ENCODE measurements around the gene C1QB. TPM values are rescaled to one million over a fixed set of nuclear protein-coding genes. Genes with fewer than 3 reads are reported as not detected.

The C1QB gene
- total and polyA plus RNA-seq, 2 experiments from 2014 or later = not detected

DNA sequence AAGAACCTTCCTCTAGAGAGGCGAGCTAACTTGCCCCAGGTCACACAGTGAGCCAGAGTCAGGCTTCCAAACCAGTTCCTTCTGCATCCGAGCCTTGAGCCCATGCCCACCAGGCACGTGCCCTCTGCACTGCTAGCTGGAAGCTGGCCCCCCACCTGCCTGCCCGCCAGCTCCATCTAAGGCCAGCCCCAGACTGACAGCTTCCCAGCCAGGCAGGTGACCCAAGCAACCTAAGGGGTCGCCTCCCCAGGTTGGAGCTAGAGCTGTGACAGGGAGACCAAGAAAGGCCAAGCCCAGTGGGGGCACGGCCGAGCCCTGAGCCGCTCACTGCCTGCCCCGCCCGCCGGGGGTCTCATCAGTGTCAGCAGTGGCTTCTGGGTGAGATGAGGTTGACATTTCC is 36.5 kb upstream of the C1QB start:
- Histone ChIP-seq H3K4me1 (ENCODE audit: low read depth) (no peaks in the 10 kb centered on the region), H3K9me3 (ENCODE audit: low read depth) (no peaks in the 10 kb centered on the region), H3K27me3 (peaks cover 45% of the 10 kb centered on the region), H3K4me3 (no peak overlapping the region), H3K27ac (no peak overlapping the region), H3K36me3 (no peaks in the 10 kb centered on the region)
- TF ChIP-seq, protein P1, sequence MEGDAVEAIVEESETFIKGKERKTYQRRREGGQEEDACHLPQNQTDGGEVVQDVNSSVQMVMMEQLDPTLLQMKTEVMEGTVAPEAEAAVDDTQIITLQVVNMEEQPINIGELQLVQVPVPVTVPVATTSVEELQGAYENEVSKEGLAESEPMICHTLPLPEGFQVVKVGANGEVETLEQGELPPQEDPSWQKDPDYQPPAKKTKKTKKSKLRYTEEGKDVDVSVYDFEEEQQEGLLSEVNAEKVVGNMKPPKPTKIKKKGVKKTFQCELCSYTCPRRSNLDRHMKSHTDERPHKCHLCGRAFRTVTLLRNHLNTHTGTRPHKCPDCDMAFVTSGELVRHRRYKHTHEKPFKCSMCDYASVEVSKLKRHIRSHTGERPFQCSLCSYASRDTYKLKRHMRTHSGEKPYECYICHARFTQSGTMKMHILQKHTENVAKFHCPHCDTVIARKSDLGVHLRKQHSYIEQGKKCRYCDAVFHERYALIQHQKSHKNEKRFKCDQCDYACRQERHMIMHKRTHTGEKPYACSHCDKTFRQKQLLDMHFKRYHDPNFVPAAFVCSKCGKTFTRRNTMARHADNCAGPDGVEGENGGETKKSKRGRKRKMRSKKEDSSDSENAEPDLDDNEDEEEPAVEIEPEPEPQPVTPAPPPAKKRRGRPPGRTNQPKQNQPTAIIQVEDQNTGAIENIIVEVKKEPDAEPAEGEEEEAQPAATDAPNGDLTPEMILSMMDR (IDR thresholded peaks at IDR 0.05; ENCODE audit: low read depth, low read length) = no peak
- no peak for DNase-seq (ENCODE audit: low read depth in 1 of 2, low spot score in 1 of 2)

DNA sequence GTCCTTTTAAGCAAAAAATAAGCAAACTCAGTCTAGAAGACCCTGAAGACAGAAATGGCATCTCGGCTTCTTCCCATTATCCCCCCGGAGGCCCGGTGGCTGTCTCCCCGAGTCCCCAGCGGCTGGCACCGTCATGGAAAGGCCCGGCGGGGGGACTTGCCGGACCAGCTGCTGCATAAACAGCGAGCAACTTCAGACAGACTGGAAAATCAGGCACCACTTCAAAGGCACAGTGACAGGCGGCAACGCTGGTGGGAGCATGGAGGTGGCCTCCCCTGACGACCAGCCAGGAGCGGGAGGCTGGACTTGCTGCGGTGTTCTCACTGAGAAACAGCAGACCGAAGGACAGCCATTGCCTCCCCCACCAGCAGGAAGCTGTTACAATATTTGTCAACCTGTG is 35.0 kb upstream of the C1QB start:
- no peak overlapping the region for H3K27ac ChIP-seq

DNA sequence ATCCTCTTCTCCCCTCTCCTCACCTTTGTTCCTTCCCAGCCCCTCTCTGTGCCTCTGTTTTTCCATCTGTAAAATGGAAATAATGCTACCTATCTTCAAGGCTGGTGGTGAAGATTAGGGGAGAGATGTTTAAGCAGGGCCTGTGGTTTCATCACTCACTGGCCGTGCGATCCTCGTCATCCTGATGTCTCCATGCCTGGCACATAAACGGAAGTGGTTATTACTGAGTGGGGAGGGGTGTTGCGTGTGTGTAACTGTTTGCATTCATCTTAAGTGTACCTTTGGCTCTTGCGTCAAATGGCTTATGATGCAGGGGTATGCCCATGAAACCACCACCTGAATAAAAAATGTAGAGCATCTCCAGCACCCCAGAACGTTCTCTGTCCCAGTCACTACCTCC is 33.8 kb upstream of the C1QB start:
- no peaks in the 10 kb centered on the region for H3K9me3 ChIP-seq (ENCODE audit: low read depth)
- H3K27ac ChIP-seq = no peak overlapping the region
- peaks cover 44% of the 10 kb centered on the region for H3K27me3 ChIP-seq
- TF ChIP-seq, protein P1 (IDR thresholded peaks at IDR 0.05; ENCODE audit: low read depth, low read length) = no peak
- no peaks in the 10 kb centered on the region for H3K36me3 ChIP-seq
- H3K4me3 ChIP-seq = no peak overlapping the region
- no peaks in the 10 kb centered on the region for H3K4me1 ChIP-seq (ENCODE audit: low read depth)
- DNase-seq (ENCODE audit: low read depth in 1 of 2, low spot score in 1 of 2) = no peak

More for the DNA sequence above, 35.0 kb upstream of the C1QB start:
- H3K27me3 ChIP-seq = peaks cover 54% of the 10 kb centered on the region
- H3K4me1 ChIP-seq (ENCODE audit: low read depth) = no peaks in the 10 kb centered on the region
- H3K4me3 ChIP-seq = no peak overlapping the region
- no peak for DNase-seq (ENCODE audit: low read depth in 1 of 2, low spot score in 1 of 2)
- TF ChIP-seq, protein P1 (IDR thresholded peaks at IDR 0.05; ENCODE audit: low read depth, low read length) = no peak
- H3K9me3 ChIP-seq (ENCODE audit: low read depth) = no peaks in the 10 kb centered on the region
- H3K36me3 ChIP-seq = no peaks in the 10 kb centered on the region

DNA sequence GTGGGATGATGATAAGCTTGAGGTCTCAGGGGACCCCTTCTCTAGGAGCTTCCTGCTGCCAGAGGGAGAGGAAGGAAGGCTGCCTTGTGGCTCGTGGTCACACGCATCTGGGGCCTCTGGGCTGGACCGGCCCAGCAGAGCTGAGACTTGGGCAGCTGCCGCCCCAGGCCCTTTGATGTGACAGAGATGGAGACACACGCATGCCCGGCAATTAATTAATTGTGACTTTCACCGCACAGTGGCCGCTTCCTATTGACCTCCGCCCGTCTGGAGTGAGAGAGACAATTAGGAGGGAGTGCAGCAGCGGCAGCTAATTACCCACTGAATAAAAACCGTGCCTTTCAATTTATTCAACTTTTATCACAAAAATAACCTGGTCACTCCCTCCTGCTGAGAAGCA is 33.2 kb upstream of the C1QB start:
- Histone ChIP-seq H3K4me1 (ENCODE audit: low read depth) (no peaks in the 10 kb centered on the region), H3K9me3 (ENCODE audit: low read depth) (no peaks in the 10 kb centered on the region), H3K36me3 (no peaks in the 10 kb centered on the region), H3K27me3 (peaks cover 39% of the 10 kb centered on the region), H3K4me3 (no peak overlapping the region), H3K27ac (no peak overlapping the region)
- TF ChIP-seq, protein P1 (IDR thresholded peaks at IDR 0.05; ENCODE audit: low read depth, low read length) = no peak
- no peak for DNase-seq (ENCODE audit: low read depth in 1 of 2, low spot score in 1 of 2)

DNA sequence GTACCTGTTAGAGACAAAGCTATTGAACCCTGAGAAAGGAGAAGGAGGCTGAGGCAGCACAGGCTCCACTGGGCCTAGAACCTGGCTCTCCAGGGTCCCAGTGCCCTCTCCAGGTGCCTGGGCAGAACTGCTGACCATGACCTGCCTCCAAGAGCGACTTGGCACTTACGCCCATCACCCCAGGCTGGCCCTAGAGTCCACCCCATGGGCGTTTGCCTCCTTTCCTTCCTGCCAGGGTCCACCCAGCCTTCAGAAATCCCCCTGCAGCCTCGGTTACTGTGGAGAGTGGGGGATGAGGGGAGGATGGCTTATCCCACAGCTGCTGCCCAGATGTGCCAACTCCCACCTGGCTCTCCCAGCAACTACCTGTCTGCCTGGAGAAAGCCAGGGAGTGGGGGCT is 31.3 kb upstream of the C1QB start:
- Histone ChIP-seq H3K36me3 (no peaks in the 10 kb centered on the region), H3K4me3 (no peak overlapping the region), H3K4me1 (ENCODE audit: low read depth) (no peaks in the 10 kb centered on the region), H3K27me3 (peaks cover 35% of the 10 kb centered on the region), H3K27ac (no peak overlapping the region), H3K9me3 (ENCODE audit: low read depth) (no peaks in the 10 kb centered on the region)
- DNase-seq (ENCODE audit: low read depth in 1 of 2, low spot score in 1 of 2) = no peak
- TF ChIP-seq, protein P1 (IDR thresholded peaks at IDR 0.05; ENCODE audit: low read depth, low read length) = no peak

Data from cardiac muscle cell (in vitro differentiated cells and primary cell).